HEK293 (cell line): ENCODE measurements around the gene MUC5AC.
"Not testable (repeated sequence)": the region's sequence is repeated elsewhere in the genome, so short reads cannot be mapped to it uniquely, and the experiment has no call there.

Experiments used
- CTCF ChIA-PET: fragments of 350-600 bp; formaldehyde crosslinking; extraction: SDS; loops from one replicate; lab custom pipeline; 2021; ENCODE audit warnings: antibody characterized with exemption; lab: Yijun Ruan, JAX
- POLR2A ChIA-PET: fragments of 300-600 bp; formaldehyde crosslinking; extraction: SDS; loops from one replicate; lab custom pipeline; 2020; ENCODE audit warnings: antibody characterized with exemption, inconsistent platforms; lab: Yijun Ruan, JAX
- H3K27ac ChIP-seq: fragments of 200-500 bp; sonication (Bioruptor generic); 2 replicates; pipeline ENCODE4 v1.5.1; 2014; ENCODE audit warnings: low read depth, low read length, control low read depth, inconsistent platforms; ENCODE audit errors: extremely low read depth
- H3K36me3 ChIP-seq, 2 experiments: fragments of 200-500 bp in 1 of 2; sonication (Bioruptor generic) in 1 of 2; 1 replicate in 1 of 2; 2 replicates in 1 of 2; pipeline ENCODE4 v1.5.1; 2014 to 2017; ENCODE audit warnings: inconsistent platforms in 2 of 2, low read length in 2 of 2; ENCODE audit not compliant: control insufficient read depth in 2 of 2, insufficient read depth in 1 of 2
- H3K4me1 ChIP-seq: fragments of 200-500 bp; sonication (Bioruptor generic); 2 replicates; pipeline ENCODE4 v1.5.1; 2014; ENCODE audit warnings: mild to moderate bottlenecking, low read length, inconsistent platforms; ENCODE audit not compliant: control insufficient read depth, insufficient read depth
- H3K4me3 ChIP-seq: 2 replicates; pipeline ENCODE4 v1.5.1; 2011; ENCODE audit warnings: low read depth, mild to moderate bottlenecking, control low read depth, low read length, moderate library complexity
- H3K9me3 ChIP-seq: fragments of 200-500 bp; sonication (Bioruptor generic); 2 replicates; pipeline ENCODE4 v1.5.1; 2014; ENCODE audit warnings: low read depth, low read length, inconsistent platforms; ENCODE audit not compliant: control insufficient read depth, insufficient read depth
- GFI1B ChIP-seq: fragments of 450-650 bp; formaldehyde crosslinking; IDR thresholded peaks from 2 replicates; pipeline ENCODE4 v1.5.1; 2016; ENCODE audit warnings: missing biosample characterization, missing genetic modification characterization
- GLI2 ChIP-seq: fragments of 450-650 bp; formaldehyde crosslinking; IDR thresholded peaks from 2 replicates; pipeline ENCODE4; 2017; ENCODE audit warnings: missing biosample characterization, missing genetic modification characterization, low read depth, borderline replicate concordance
- HOXD13 ChIP-seq: sonication (generic); formaldehyde crosslinking; IDR thresholded peaks from 2 replicates; pipeline ENCODE4 v1.8.0; 2022; ENCODE audit warnings: missing genetic modification reagents, borderline replicate concordance
- KLF7 ChIP-seq: fragments of 450-650 bp; formaldehyde crosslinking; IDR thresholded peaks from 2 replicates; pipeline ENCODE4 v1.5.1; 2016; ENCODE audit warnings: missing biosample characterization, missing genetic modification characterization, borderline replicate concordance
- KLF8 ChIP-seq: fragments of 450-650 bp; formaldehyde crosslinking; IDR thresholded peaks from 2 replicates; pipeline ENCODE4 v1.5.1; 2016; ENCODE audit warnings: missing biosample characterization, missing genetic modification characterization
- OSR2 ChIP-seq: fragments of 450-650 bp; formaldehyde crosslinking; IDR thresholded peaks from 2 replicates; pipeline ENCODE4 v1.5.1; 2016; ENCODE audit warnings: missing biosample characterization, missing genetic modification characterization
- PBX3 ChIP-seq: sonication (generic); formaldehyde crosslinking; IDR thresholded peaks from 2 replicates; pipeline ENCODE4 v1.8.1; 2022; ENCODE audit warnings: mild to moderate bottlenecking, moderate library complexity, missing genetic modification reagents
- SP2 ChIP-seq: fragments of 450-650 bp; formaldehyde crosslinking; IDR thresholded peaks from 2 replicates; pipeline ENCODE4 v1.5.1; 2016; ENCODE audit warnings: missing biosample characterization, missing genetic modification characterization
- ZBTB21 ChIP-seq: fragments of 450-650 bp; formaldehyde crosslinking; IDR thresholded peaks from 2 replicates; pipeline ENCODE4 v1.5.1; 2017; ENCODE audit warnings: missing biosample characterization, missing genetic modification characterization
- ZBTB48 ChIP-seq: fragments of 450-650 bp; formaldehyde crosslinking; IDR thresholded peaks from 2 replicates; pipeline ENCODE4 v1.5.1; 2016; ENCODE audit warnings: missing biosample characterization, missing genetic modification characterization
- ZFHX2 ChIP-seq: fragments of 450-650 bp; formaldehyde crosslinking; conservative IDR thresholded peaks from 2 replicates; pipeline ENCODE4 v1.5.1; 2016; ENCODE audit warnings: missing biosample characterization, missing genetic modification characterization
- ZNF10 ChIP-seq: fragments of 450-650 bp; formaldehyde crosslinking; IDR thresholded peaks from 2 replicates; pipeline ENCODE4 v1.5.1; 2017; ENCODE audit warnings: missing biosample characterization, missing genetic modification characterization
- ZNF138 ChIP-seq: fragments of 450-650 bp; formaldehyde crosslinking; IDR thresholded peaks from 2 replicates; pipeline ENCODE4 v1.5.1; 2016; ENCODE audit warnings: missing biosample characterization, missing genetic modification characterization, borderline replicate concordance
- ZNF157 ChIP-seq: fragments of 450-650 bp; formaldehyde crosslinking; IDR thresholded peaks from 2 replicates; pipeline ENCODE4 v1.5.1; 2016; ENCODE audit warnings: missing biosample characterization, missing genetic modification characterization
- ZNF214 ChIP-seq: fragments of 450-650 bp; formaldehyde crosslinking; IDR thresholded peaks from 2 replicates; pipeline ENCODE4 v1.5.1; 2017; ENCODE audit warnings: missing biosample characterization, mild to moderate bottlenecking, missing genetic modification characterization, borderline replicate concordance
- ZNF26 ChIP-seq: fragments of 450-650 bp; formaldehyde crosslinking; IDR thresholded peaks from 2 replicates; pipeline ENCODE4 v1.5.1; 2016; ENCODE audit warnings: missing biosample characterization, missing genetic modification characterization
- ZNF302 ChIP-seq: fragments of 450-650 bp; formaldehyde crosslinking; IDR thresholded peaks from 2 replicates; pipeline ENCODE4 v1.5.1; 2016; ENCODE audit warnings: missing biosample characterization, missing genetic modification characterization, low read depth
- ZNF366 ChIP-seq: fragments of 450-650 bp; formaldehyde crosslinking; conservative IDR thresholded peaks from 2 replicates; pipeline ENCODE4 v1.5.1; 2016; ENCODE audit warnings: missing biosample characterization, missing genetic modification characterization
- ZNF37A ChIP-seq: fragments of 450-650 bp; IDR thresholded peaks from 2 replicates; pipeline ENCODE4 v1.5.1; 2018; ENCODE audit warnings: missing biosample characterization, missing genetic modification characterization
- ZNF423 ChIP-seq: fragments of 450-650 bp; formaldehyde crosslinking; IDR thresholded peaks from 2 replicates; pipeline ENCODE4 v1.5.1; 2016; ENCODE audit warnings: missing biosample characterization, missing genetic modification characterization
- ZNF560 ChIP-seq: fragments of 450-650 bp; formaldehyde crosslinking; IDR thresholded peaks from 2 replicates; pipeline ENCODE4 v1.5.1; 2017; ENCODE audit warnings: missing biosample characterization, missing genetic modification characterization, borderline replicate concordance
- ZNF76 ChIP-seq: fragments of 450-650 bp; formaldehyde crosslinking; IDR thresholded peaks from 2 replicates; pipeline ENCODE4; 2016; ENCODE audit warnings: low read depth, missing biosample characterization, missing genetic modification characterization, borderline replicate concordance
- ZNF843 ChIP-seq: fragments of 450-650 bp; formaldehyde crosslinking; IDR thresholded peaks from 2 replicates; pipeline ENCODE4 v1.5.1; 2016; ENCODE audit warnings: missing biosample characterization, missing genetic modification characterization
- ZXDB ChIP-seq: fragments of 450-650 bp; formaldehyde crosslinking; IDR thresholded peaks from 2 replicates; pipeline ENCODE4 v1.5.1; 2016; ENCODE audit warnings: missing biosample characterization, missing genetic modification characterization
- TF ChIP-seq, protein P1 (sequence below): fragments of 450-650 bp; formaldehyde crosslinking; IDR thresholded peaks from 2 replicates; pipeline ENCODE4 v1.5.1; 2017; ENCODE audit warnings: missing biosample characterization, missing genetic modification characterization

Gene MUC5AC

GRCh38 chr11:1173396-1173795, 15.6 kb downstream of the MUC5AC start:
- H3K9me3 ChIP-seq, result not testable (repeated sequence)
- TF ChIP-seq ZNF366 (tag by site-specific recombination), result 0 out of 2 replicates have a peak, but pooled peaks have one; percentile 17
- TF ChIP-seq, all 188 proteins: peak for 1; not testable (repeated sequence) for 187
- H3K4me1 ChIP-seq, POLR2A ChIA-PET, H3K27ac ChIP-seq, CTCF ChIA-PET, H3K4me3 ChIP-seq, H3K36me3 ChIP-seq: not testable (repeated sequence)

DNA sequence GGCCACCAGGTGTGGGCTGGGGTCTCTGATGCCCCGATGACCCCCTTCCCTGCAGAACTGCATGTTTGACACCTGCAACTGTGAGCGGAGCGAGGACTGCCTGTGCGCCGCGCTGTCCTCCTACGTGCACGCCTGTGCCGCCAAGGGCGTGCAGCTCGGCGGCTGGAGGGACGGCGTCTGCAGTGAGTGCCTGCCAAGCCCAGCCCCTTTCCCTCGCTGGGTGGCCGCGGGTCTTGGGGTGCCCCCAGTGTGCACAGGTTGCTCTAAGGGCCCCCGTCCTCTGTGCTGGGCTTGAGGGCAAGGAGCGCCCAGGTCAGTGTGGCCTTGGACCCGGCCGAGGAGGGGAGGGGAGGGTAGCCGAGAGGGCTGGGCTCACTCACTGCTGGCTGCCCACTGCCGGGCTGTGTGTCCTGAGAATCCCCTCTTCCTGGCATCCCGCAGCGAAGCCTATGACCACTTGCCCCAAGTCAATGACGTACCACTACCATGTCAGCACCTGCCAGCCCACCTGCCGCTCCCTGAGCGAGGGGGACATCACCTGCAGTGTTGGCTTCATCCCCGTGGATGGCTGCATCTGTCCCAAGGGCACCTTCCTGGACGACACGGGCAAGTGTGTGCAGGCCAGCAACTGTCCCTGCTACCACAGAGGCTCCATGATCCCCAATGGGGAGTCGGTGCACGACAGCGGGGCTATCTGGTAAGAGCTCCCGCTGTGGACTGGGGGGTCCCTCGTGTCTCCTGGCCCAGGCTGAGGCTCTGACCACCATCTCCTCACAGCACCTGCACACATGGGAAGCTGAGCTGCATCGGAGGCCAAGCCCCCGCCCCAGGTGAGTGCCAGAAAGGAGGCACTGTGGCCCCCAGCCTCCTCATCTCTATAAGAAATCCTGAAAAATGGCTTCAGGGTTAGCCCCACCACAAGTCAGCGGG, 17.0 kb downstream of the MUC5AC start:
- POLR2A ChIA-PET, result no interaction called here
- H3K4me1 ChIP-seq, result no peaks in the 10 kb centered on the region
- H3K4me3 ChIP-seq, result no peak overlapping the region
- CTCF ChIA-PET, result no interaction called here
- H3K36me3 ChIP-seq, result no peaks in the 10 kb centered on the region
- H3K9me3 ChIP-seq, result no peaks in the 10 kb centered on the region
- no peak overlapping the region for H3K27ac ChIP-seq
- TF ChIP-seq ZNF37A (tag by site-specific recombination), result no peak
- no peak for TF ChIP-seq ZNF138 (tag by site-specific recombination)
- TF ChIP-seq ZNF423 (tag by site-specific recombination), result no peak

GRCh38 chr11:1175461-1176223, 17.9 kb downstream of the MUC5AC start:
- no peaks in the 10 kb centered on the region for H3K4me1 ChIP-seq
- H3K9me3 ChIP-seq, result no peaks in the 10 kb centered on the region
- no peaks in the 10 kb centered on the region for H3K36me3 ChIP-seq
- POLR2A ChIA-PET, result no interaction called here
- no peak overlapping the region for H3K4me3 ChIP-seq
- CTCF ChIA-PET, result no interaction called here
- no peak overlapping the region for H3K27ac ChIP-seq
- TF ChIP-seq ZNF76 (tag by site-specific recombination), result no peak
- TF ChIP-seq, protein P1, sequence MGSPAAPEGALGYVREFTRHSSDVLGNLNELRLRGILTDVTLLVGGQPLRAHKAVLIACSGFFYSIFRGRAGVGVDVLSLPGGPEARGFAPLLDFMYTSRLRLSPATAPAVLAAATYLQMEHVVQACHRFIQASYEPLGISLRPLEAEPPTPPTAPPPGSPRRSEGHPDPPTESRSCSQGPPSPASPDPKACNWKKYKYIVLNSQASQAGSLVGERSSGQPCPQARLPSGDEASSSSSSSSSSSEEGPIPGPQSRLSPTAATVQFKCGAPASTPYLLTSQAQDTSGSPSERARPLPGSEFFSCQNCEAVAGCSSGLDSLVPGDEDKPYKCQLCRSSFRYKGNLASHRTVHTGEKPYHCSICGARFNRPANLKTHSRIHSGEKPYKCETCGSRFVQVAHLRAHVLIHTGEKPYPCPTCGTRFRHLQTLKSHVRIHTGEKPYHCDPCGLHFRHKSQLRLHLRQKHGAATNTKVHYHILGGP (tag by site-specific recombination), result no peak
- no peak for TF ChIP-seq ZBTB21 (tag by site-specific recombination)
- TF ChIP-seq ZXDB (tag by site-specific recombination), result no peak
- TF ChIP-seq ZNF26 (tag by site-specific recombination), result no peak
- TF ChIP-seq PBX3 (CRISPR knock-in tag), result no peak
- TF ChIP-seq ZNF560 (tag by site-specific recombination), result no peak
- TF ChIP-seq ZBTB48 (tag by site-specific recombination), result no peak
- TF ChIP-seq KLF7 (tag by site-specific recombination), result no peak
- no peak for TF ChIP-seq OSR2
- TF ChIP-seq GFI1B, result no peak
- TF ChIP-seq HOXD13 (CRISPR knock-in tag), result no peak
- peak; percentile 53 for TF ChIP-seq KLF8 (tag by site-specific recombination)
- TF ChIP-seq ZNF157, result no peak
- TF ChIP-seq GLI2, result no peak
- TF ChIP-seq ZNF10 (tag by site-specific recombination), result no peak
- no peak for TF ChIP-seq ZNF214 (tag by site-specific recombination)
- no peak for TF ChIP-seq ZNF302
- TF ChIP-seq ZNF843 (tag by site-specific recombination), result no peak
- peak; percentile 97 for TF ChIP-seq ZFHX2 (tag by site-specific recombination)
- TF ChIP-seq SP2 (tag by site-specific recombination), result no peak
